SW480 (cell line): Measurements from ENCODE around the gene KCNMB1.
"Not testable (repeated sequence)": the region's sequence is repeated elsewhere in the genome, so short reads cannot be mapped to it uniquely, and the experiment has no call there.

Source experiments
- DNase-seq: peaks from one replicate; pipeline ENCODE4 v3.0.0-alpha.2; 2016; ENCODE audit warnings: low spot score

KCNMB1 gene

GRCh38 chr5:170377027-170377426 lies 12.1 kb downstream of the KCNMB1 start:
- no peak for DNase-seq

- not testable (repeated sequence) for DNase-seq
Observed at GRCh38 chr5:170376526-170376925, 12.6 kb downstream of the KCNMB1 start.

DNA sequence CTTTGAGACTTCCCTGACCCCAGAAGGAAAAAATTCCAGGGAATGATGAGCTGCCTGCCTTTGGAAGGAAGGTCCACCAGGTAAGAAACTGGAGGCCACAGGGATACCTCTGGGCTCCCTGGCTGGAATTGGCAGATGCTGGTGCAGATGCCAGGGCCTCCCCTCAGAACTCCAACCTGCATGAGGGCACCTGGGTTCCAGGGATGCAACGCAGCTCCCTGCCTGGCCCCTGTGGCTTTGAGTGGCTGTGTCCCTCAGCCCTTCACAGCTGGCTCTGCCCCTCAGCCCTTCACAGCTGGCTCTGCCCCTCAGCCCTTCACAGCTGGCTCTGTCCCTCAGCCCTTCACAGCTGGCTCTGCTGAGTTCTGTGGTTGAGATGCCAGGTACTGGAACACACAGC lies 13.9 kb downstream of the KCNMB1 start:
- DNase-seq, result no peak

DNA sequence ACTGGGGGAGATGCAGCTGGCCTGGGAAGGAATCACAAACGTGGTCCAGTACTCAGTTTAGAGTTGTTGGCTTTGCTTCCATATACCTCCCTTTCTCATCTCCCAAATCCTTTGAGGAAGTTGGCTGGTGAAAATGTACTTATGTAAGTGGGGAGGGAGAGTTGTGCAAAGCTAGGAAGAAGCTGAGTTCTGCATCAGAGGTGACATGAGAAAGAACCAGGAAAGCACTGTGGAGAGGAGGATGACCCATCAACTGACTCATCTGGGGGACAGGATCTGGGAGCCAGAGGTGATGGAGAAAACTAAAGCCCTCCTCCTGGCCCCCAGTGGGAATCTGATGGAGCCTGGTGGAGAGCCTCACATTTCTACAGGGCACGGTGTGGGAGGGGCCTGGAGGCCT lies 16.2 kb downstream of the KCNMB1 start:
- no peak for DNase-seq

GRCh38 chr5:170368586-170368985 lies 20.6 kb downstream of the KCNMB1 start:
- no peak for DNase-seq

- DNase-seq, result no peak
Observed at GRCh38 chr5:170366276-170366675, 22.9 kb downstream of the KCNMB1 start.

DNA sequence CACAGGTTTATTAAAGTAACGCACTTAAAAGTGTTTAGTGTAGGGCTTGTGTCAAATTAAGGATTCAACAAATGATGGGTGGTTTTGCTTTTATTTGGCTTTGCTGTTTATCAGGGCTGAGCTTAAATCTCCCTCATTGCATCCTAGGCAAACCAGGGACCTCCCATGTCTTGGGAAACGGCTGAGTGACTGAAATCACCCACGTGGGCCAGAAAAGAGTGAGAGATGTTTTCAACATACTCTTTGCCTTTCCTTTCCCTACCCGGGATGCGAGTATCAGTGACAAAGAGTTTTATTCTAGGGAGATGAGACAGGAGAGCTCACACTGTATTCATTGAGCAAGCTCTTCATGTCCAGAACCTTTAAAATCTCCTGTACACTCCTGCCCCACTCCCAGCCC lies 23.3 kb downstream of the KCNMB1 start:
- DNase-seq, result no peak

- no peak for DNase-seq
Observed at GRCh38 chr5:170365011-170365410, 24.2 kb downstream of the KCNMB1 start.

DNA sequence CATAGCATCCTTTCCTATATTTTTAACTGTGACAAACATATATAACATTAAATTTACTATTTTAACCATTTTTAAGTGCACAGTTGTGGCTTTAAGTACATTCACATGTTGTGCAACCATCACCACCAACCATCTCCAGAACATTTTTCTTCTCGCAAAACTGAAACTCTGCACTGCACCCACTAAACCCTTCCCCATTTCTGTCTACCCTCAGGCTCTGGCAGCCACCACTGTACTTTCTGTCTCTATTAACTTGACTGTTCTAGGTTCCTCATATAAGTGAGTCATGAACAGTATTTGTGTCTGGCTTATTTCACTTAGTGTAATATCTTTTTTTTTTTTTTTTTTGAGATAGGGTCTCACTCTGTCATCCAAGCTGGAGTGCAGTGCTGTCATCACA lies 25.5 kb downstream of the KCNMB1 start:
- DNase-seq, result no peak

GRCh38 chr5:170362656-170363055 lies 26.5 kb downstream of the KCNMB1 start:
- DNase-seq, result no peak

DNA sequence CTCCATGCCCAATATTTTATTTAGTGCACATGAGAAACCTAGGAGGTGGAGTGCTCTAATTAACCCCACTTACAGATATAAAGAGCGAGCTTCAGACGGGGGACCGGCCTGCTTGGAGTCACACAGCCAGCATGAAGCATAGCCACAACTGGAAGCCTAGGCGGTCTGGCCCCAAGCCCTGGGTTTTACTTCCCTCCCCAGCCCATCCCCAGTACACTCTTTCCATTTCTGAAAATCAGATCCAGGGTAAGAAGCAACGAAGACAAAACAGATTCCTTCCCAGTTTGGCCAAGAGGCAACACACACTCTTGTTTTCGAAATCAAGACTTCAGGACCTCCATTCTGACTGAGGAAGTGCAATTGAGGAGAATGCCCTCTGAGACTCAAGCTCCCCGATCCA lies 27.1 kb downstream of the KCNMB1 start:
- DNase-seq, result no peak

GRCh38 chr5:170361616-170362015 lies 27.6 kb downstream of the KCNMB1 start:
- DNase-seq, result no peak

DNA sequence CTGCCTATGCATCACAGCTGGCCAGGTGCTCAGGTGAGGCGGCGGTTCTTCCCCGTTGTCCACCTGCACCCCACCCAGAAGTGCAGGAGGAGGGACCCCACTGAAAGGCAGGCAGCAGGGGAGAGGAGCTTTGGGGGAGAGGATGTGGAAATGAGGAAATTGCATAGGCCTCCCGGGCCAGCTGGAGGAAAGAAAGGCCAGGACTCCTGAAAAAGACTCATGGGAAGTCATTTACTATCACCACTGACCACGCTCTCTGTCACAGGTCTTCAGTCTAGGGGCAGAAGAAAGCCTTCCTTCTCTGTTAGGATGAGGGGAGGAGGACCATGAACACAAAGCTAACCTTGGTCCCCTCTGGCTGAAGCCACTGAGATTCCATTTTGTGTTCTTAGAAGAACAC lies 28.1 kb downstream of the KCNMB1 start:
- no peak for DNase-seq

DNA sequence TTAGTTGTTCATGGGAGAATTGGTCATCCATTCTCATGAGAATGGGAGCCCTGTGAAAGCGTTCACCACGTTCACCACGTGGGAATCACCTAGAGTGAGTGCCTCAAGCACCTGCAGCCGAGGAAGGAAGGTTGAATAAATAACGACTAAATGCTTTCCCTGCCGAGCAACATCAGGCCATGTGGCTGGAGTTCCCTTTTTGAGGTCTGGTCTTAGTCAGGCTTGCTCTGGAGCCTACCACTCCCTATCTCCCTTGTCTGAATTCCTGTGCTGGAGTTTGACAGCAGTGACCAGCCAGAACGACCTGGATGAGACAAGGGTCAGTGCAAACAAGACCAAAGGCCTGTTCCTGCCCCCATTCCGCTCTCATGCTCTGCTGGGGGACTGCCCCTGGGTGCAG lies 28.5 kb downstream of the KCNMB1 start:
- no peak for DNase-seq

- no peak for DNase-seq
Observed at GRCh38 chr5:170357955-170358444, 31.2 kb downstream of the KCNMB1 start.

DNA sequence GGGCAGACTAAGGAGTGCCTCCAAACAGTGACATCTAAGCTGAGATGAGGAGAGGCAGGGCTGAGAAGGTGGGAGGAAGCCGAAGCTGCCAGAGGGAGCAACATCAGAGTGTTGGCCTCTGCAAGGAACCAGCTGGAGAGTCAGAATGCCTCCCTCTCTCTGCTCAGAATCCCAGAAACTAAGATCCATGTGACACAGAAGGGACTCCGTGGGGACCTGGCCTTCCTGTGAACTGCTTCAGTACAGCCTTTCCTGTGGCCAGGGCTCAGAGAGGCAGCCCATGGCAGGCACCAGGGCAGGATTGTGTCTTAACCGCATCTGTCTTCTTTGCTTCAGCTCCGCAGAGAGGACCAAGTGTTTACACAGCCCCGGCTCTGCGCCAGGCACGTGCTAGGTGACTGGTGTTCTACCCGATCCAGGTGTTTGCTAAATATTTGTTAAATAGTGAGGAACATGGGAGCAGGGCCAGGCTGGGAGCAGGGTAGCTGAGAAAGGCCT lies 33.5 kb downstream of the KCNMB1 start:
- DNase-seq, result no peak

- DNase-seq, result no peak
Observed at GRCh38 chr5:170353961-170354360, 35.2 kb downstream of the KCNMB1 start.

DNA sequence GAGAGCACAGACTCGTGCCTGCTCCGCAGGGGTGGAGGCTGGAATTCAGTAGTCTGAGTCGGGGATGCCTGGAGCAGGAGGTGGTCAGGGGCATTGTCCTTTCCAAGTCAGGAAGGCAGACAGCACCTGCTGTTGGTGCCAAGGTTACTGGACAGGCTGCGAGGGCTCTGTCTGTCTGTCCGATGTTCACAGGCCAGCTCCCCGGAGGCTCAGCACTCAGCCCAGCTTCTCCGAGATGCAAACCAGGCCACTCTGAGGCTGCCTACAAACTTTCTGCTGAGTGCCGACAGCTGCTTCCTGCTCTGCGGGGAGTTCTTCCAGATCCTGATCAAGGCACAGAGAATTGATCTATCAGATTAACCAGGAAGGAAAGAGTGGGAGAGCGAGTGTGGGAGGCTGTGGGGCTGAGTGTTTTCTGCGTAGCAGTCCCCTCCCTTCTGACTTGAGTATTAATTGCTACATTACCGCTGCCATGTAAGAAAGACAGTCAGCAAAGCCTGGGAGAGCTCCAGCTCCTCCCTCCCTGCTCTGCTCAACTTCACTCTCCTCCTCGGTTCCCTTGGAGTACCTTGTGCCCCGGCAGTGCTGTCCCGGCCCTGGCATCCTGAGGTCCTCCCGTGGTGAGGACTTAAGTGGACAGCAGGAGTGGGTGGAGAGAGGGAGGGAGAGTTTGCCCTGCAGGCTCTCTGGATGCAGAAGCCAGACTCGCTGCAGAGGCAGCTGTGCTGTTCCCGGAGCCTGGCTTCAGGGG lies 36.0 kb downstream of the KCNMB1 start:
- no peak for DNase-seq

GRCh38 chr5:170348137-170348633 lies 41.0 kb downstream of the KCNMB1 start:
- no peak for DNase-seq

DNA sequence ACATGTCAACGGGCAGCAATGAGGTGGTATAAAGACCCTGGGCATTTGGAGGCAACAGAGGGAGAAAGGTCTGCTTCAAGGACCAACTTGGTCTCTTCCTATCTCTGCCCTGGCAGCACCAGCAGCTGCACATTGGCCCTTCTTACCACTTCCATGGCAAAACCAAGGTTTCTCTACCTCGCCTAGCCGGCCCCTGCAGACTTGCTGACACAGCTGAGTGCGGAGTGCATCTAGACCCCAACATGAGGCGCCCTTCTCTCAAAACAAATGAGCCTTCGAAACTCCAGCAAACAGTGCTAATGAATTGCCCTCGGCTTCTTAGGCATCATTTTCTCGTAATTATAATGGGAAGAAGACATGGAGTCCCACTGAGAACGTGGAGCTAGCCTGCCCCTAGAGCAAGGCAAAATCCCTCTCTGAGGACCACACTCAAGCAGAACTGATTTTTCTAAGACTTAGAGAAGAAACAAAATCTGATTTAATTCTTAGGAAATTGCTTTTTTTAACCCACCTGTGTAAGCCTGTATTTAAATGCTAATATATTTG lies 42.1 kb downstream of the KCNMB1 start:
- DNase-seq, result no peak

DNA sequence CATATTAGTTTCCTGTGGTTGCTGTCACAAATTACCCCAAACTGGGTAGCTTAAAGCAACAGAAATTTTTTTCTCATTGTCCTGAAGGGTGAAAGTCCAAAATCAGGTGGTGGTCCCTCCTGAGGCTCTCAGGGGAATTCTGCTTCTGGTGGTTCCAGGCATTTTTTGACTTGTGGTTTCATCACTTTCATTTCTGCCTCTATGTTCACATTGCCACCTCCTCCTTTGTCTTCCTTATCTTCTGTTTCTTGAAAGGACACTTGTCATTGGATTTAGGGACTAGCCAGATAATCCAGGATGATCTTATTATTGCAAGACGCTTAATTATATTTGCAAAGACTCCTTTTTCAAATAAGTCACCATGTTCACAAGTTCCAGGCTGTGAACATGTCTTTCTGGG lies 43.2 kb downstream of the KCNMB1 start:
- no peak for DNase-seq

DNA sequence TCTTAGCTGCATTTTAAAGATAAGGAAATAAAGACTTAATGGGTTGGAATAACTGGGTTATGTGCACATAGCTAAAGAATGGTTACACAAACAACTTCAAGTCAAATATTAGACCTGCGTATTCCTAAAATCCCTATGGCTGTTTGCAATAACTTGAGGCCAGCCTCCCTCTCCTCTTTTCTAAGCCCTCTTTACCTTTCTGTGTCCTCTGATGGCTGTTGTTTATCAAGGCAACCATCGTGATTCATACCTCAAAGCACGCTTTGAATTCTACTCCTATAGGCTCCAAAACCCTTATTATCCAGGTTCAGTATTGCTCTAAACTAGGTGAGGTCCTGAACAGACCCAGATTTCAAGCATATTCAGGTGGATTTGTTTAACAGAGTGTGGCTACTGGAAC lies 46.0 kb downstream of the KCNMB1 start:
- DNase-seq, result no peak

GRCh38 chr5:170342153-170342725 lies 46.9 kb downstream of the KCNMB1 start:
- no peak for DNase-seq
